BLaER1 treated with 17β-estradiol and CSF1 and Interleukin-3, amounts not matched to agents 10 nM and 100 nM (cell line): ENCODE data around the gene HEBP2.
"Not testable (repeated sequence)": the region's sequence is repeated elsewhere in the genome, so short reads cannot be mapped to it uniquely, and the experiment has no call there.

Experiments used
- H3K27ac ChIP-seq, 11 experiments: shearing (Covaris generic); formaldehyde crosslinking; 2 replicates each; pipeline ENCODE4 v1.8.1; 2022
- H3K27me3 ChIP-seq, 11 experiments: shearing (Covaris generic); formaldehyde crosslinking; 2 replicates each; pipeline ENCODE4 v1.8.1; 2022
- H3K36me3 ChIP-seq, 11 experiments: shearing (Covaris generic); formaldehyde crosslinking; 2 replicates each; pipeline ENCODE4 v1.8.1; 2022
- H3K4me1 ChIP-seq, 10 experiments: shearing (Covaris generic); formaldehyde crosslinking; 2 replicates each; pipeline ENCODE4 v1.8.1; 2022
- H3K4me2 ChIP-seq, 11 experiments: shearing (Covaris generic); formaldehyde crosslinking; 2 replicates each; pipeline ENCODE4 v1.8.1; 2022
- H3K4me3 ChIP-seq, 10 experiments: shearing (Covaris generic); formaldehyde crosslinking; 2 replicates each; pipeline ENCODE4 v1.8.1; 2022
- H3K9ac ChIP-seq, 11 experiments: shearing (Covaris generic); formaldehyde crosslinking; 2 replicates each; pipeline ENCODE4 v1.8.1; 2022
- H3K9me3 ChIP-seq, 11 experiments: shearing (Covaris generic); formaldehyde crosslinking; replicated peaks in 1 of 11; 2 replicates each; pipeline ENCODE4 v1.8.1; 2022
- H4K20me1 ChIP-seq, 11 experiments: shearing (Covaris generic); formaldehyde crosslinking; 2 replicates each; pipeline ENCODE4 v1.8.1; 2022
- Cebpa-rat ChIP-seq, 11 experiments: shearing (Covaris generic); IDR thresholded peaks; 2 replicates each; pipeline ENCODE4 v1.8.1; 2022

HEBP2 gene

DNA sequence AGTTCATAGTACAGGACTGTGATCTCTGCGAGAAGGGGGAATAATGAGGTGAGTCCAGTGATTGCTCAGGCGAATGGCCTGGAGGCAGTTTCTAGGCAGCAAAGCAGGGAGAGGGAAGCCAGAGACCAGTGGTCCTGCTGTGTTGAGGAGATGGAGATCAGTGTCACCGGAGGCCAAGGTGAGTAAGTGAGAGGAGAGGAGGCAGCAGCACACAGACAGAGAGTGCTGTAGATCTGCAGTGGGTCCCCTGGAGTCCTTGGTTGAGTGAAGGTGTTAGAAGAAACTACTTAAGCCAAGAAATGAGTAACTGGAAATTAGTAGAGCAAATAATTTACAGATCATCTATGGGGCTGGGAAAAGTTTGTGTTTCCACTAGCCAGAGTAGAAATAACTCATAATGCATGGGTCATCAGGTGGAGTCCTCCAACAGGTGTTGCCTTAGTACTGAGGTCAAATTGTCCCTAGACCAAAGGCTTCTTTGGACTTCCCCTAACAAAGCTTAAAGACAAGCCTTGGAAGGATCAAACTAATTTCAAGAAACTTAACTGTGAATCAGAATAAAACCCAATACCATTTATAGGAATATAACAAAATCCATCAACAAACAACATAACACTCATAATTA, 13.6 kb downstream of the HEBP2 start:
- peaks cover 0 to 27% (median 15%) of the 10 kb centered on the region in 11 experiments; a peak in 12 of 22 replicates for H3K9me3 ChIP-seq
- H4K20me1 ChIP-seq = no peaks in the 10 kb centered on the region
- no peak overlapping the region for H3K4me3 ChIP-seq
- H3K4me2 ChIP-seq = no peak overlapping the region
- TF ChIP-seq Cebpa-rat (IDR thresholded peaks at IDR 0.05) = no peak
- H3K9ac ChIP-seq = no peak overlapping the region
- peaks cover 0 to 12% (median 5%) of the 10 kb centered on the region in 10 experiments; a peak in 12 of 20 replicates for H3K4me1 ChIP-seq
- peaks cover 51 to 98% (median 79%) of the 10 kb centered on the region in 11 experiments for H3K36me3 ChIP-seq
- no peak overlapping the region for H3K27ac ChIP-seq
- no peaks in the 10 kb centered on the region for H3K27me3 ChIP-seq

DNA sequence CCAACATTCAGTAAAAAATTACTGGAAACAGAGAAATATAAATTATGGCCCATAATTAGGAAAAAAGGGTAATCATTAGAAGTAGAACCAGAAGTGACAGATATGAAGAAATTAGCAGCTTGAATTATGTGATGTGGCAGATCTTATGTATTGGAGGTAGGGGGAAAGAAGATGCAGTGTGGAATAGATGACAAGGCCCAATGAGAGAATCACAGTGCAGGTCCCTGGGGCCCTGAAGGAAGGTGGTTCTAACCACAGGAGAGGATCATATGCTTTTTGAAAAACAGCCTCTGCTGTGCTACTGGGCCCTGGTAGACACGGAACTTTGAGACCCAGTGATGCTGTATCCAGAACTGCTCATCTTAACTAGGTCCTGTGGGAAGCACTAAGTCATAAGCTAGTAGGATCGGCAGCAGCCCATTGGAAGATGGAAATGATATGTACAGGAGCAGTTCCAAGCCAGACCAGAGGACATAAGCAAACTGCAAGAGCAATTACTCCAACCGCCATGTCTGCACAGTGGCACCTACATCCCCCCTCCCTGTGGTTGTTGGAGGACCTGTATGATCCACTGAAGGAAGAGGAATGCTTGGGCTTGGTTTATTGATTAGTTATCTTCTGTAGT, 14.2 kb downstream of the HEBP2 start:
- Histone ChIP-seq H3K9me3 (peaks cover 0 to 27% (median 15%) of the 10 kb centered on the region in 11 experiments; a peak in 12 of 22 replicates), H3K4me2 (no peak overlapping the region), H3K4me3 (no peak overlapping the region), H3K27ac (no peak overlapping the region), H3K9ac (no peak overlapping the region), H3K4me1 (peaks cover 0 to 18% (median 11%) of the 10 kb centered on the region in 10 experiments; a peak in 13 of 20 replicates), H4K20me1 (no peaks in the 10 kb centered on the region), H3K36me3 (peaks cover 45 to 92% (median 73%) of the 10 kb centered on the region in 11 experiments), H3K27me3 (no peaks in the 10 kb centered on the region)
- TF ChIP-seq Cebpa-rat (IDR thresholded peaks at IDR 0.05) = no peak

GRCh38 chr6:138419766-138420165, 15.7 kb downstream of the HEBP2 start:
- Histone ChIP-seq H3K4me3 (no peak overlapping the region), H3K9ac (no peak overlapping the region), H3K4me1 (peaks cover 0 to 26% (median 17%) of the 10 kb centered on the region in 10 experiments; a peak in 13 of 20 replicates), H3K27ac (no peak overlapping the region), H3K36me3 (peaks cover 45 to 91% (median 67%) of the 10 kb centered on the region in 11 experiments), H3K4me2 (no peak overlapping the region), H4K20me1 (no peaks in the 10 kb centered on the region), H3K9me3 (peaks cover 0 to 27% (median 15%) of the 10 kb centered on the region in 11 experiments; a peak in 12 of 22 replicates), H3K27me3 (no peaks in the 10 kb centered on the region)
- no peak for TF ChIP-seq Cebpa-rat (IDR thresholded peaks at IDR 0.05)

DNA sequence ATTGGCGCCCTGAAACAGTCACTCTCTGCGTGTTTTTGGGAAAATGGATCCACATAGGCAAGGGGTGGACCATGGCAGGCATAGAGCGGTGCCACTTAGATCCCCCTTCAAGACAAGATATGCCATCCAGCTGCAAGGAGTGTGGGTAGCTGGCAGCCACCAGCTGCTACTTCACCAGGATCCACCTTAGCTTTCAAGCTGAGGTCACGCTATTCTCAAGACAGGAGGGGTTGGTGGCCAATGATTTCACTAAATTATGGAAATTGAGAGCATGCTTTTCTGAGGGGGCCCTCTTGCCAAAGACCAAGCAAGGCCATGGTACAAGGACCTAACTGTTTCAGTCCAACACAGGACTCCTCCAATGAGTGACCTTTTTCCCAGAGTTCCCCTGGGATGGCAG, 16.3 kb downstream of the HEBP2 start:
- peaks cover 41 to 85% (median 61%) of the 10 kb centered on the region in 11 experiments for H3K36me3 ChIP-seq
- no peak overlapping the region for H3K4me3 ChIP-seq
- TF ChIP-seq Cebpa-rat (IDR thresholded peaks at IDR 0.05) = no peak
- H3K9me3 ChIP-seq = peaks cover 0 to 27% (median 15%) of the 10 kb centered on the region in 11 experiments; a peak in 12 of 22 replicates
- no peaks in the 10 kb centered on the region for H3K27me3 ChIP-seq
- H3K9ac ChIP-seq = no peak overlapping the region
- H3K4me1 ChIP-seq = peaks cover 0 to 26% (median 17%) of the 10 kb centered on the region in 10 experiments; a peak in 13 of 20 replicates
- no peaks in the 10 kb centered on the region for H4K20me1 ChIP-seq
- H3K27ac ChIP-seq = no peak overlapping the region
- H3K4me2 ChIP-seq = no peak overlapping the region

DNA sequence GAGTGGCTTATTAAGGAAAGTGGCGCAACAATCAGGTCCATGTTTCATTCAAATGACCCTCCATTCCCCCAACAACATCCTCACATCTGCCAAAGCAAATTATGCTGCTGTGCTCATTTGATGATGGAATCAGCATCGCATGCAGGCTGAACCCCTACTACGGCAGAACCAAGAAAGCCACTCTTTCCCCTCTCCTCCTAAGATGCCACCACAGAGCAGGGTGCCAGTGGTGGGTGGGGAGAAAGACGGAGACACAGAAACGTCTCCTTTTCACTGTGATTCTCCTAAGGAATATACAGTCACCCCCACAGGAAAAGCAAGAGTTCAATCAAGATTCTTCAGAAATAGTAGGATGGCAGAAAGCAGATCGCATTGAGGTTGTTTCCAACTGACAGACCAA, 17.1 kb downstream of the HEBP2 start:
- TF ChIP-seq Cebpa-rat (IDR thresholded peaks at IDR 0.05) = no peak
- Histone ChIP-seq H4K20me1 (no peaks in the 10 kb centered on the region), H3K9ac (no peak overlapping the region), H3K27ac (no peak overlapping the region; a peak in 1 of 22 replicates), H3K4me3 (no peak overlapping the region), H3K4me1 (peaks cover 0 to 26% (median 17%) of the 10 kb centered on the region in 10 experiments; a peak in 13 of 20 replicates), H3K9me3 (peaks cover 0 to 27% (median 15%) of the 10 kb centered on the region in 11 experiments; a peak in 12 of 22 replicates), H3K36me3 (peaks cover 38 to 82% (median 58%) of the 10 kb centered on the region in 11 experiments), H3K4me2 (no peak overlapping the region), H3K27me3 (no peaks in the 10 kb centered on the region)

DNA sequence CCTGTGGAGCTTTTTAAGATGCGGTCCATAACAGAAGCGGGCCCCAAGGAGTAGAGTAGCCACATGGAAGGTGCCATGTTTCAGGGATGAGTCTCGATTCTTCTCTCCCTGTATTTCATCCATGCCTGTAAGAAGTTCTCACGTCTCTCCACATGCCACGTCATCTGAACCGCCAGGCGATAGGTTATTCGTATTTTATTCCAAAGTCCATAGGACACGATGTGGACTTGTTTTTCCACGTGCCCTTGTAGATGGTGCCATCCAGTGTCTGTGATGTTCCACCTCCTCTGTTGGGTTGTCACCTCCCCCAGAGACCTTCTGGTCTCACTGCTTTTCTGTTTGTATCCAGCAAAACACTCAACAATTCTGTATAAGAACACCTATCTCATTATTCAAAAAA, 17.6 kb downstream of the HEBP2 start:
- H3K4me2 ChIP-seq = no peak overlapping the region

GRCh38 chr6:138422861-138423260, 18.8 kb downstream of the HEBP2 start:
- Histone ChIP-seq H3K4me3 (no peak overlapping the region), H3K4me1 (peaks cover 0 to 26% (median 17%) of the 10 kb centered on the region in 10 experiments; a peak in 13 of 20 replicates), H4K20me1 (no peaks in the 10 kb centered on the region), H3K27ac (peak overlapping the region in 4 of 11 experiments; percentile 2 to 59 (median 38); a peak in 6 of 22 replicates), H3K9me3 (peaks cover 0 to 18% (median 8%) of the 10 kb centered on the region in 11 experiments; a peak in 10 of 22 replicates), H3K27me3 (no peaks in the 10 kb centered on the region), H3K36me3 (peaks cover 23 to 76% (median 50%) of the 10 kb centered on the region in 11 experiments; a peak in 21 of 22 replicates), H3K4me2 (peak overlapping the region in 8 of 11 experiments; percentile 13 to 69 (median 50); a peak in 13 of 22 replicates), H3K9ac (no peak overlapping the region; a peak in 1 of 22 replicates)
- TF ChIP-seq Cebpa-rat (IDR thresholded peaks at IDR 0.05) = no peak

More for the DNA sequence above, 17.6 kb downstream of the HEBP2 start:
- no peak for TF ChIP-seq Cebpa-rat (IDR thresholded peaks at IDR 0.05)
- Histone ChIP-seq H3K4me1 (peaks cover 0 to 26% (median 17%) of the 10 kb centered on the region in 10 experiments; a peak in 13 of 20 replicates), H3K27me3 (no peaks in the 10 kb centered on the region), H3K4me3 (no peak overlapping the region), H3K9me3 (peaks cover 0 to 27% (median 15%) of the 10 kb centered on the region in 11 experiments; a peak in 12 of 22 replicates), H3K36me3 (peaks cover 33 to 82% (median 58%) of the 10 kb centered on the region in 11 experiments), H4K20me1 (no peaks in the 10 kb centered on the region), H3K27ac (peak overlapping the region in 1 of 11 experiments; percentile 10; a peak in 1 of 22 replicates), H3K9ac (no peak overlapping the region)

GRCh38 chr6:138424004-138424904, 20.2 kb downstream of the HEBP2 start:
- no peak overlapping the region for H3K4me3 ChIP-seq
- H3K27me3 ChIP-seq = no peaks in the 10 kb centered on the region
- H3K27ac ChIP-seq = peak overlapping the region in 4 of 11 experiments; percentile 18 to 47 (median 30); a peak in 6 of 22 replicates
- peaks cover 10 to 69% (median 42%) of the 10 kb centered on the region in 11 experiments; a peak in 19 of 22 replicates for H3K36me3 ChIP-seq
- peaks cover 0 to 26% (median 17%) of the 10 kb centered on the region in 10 experiments; a peak in 13 of 20 replicates for H3K4me1 ChIP-seq
- 0 out of 22 replicates have a peak overlapping the region, but pooled peaks of 2 of the 11 experiments have one; percentile 41 to 50 for H3K4me2 ChIP-seq
- TF ChIP-seq Cebpa-rat (IDR thresholded peaks at IDR 0.05) = no peak
- peaks cover 0 to 7% (median 0%) of the 10 kb centered on the region in 11 experiments; a peak in 1 of 22 replicates for H3K9me3 ChIP-seq
- no peak overlapping the region for H3K9ac ChIP-seq
- H4K20me1 ChIP-seq = no peaks in the 10 kb centered on the region

DNA sequence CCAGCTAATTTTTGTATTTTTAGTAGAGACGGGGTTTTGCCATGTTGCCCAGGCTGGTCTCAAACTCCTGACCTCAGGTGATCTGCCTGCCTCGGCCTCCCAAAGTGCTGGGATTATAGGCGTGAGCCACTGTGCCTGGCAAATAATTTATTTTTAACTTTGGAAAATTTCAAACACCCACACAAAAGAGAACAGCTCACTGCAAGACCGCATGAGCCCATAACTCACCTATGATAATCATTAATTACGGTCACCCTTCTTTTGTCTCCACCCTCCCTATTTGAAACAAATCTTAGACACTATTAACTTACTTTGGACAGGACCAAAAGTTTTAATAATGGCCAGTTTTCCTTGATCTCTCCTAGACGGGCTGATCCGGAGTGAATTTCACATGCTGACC, 21.2 kb downstream of the HEBP2 start:
- H3K27ac ChIP-seq, H3K4me3 ChIP-seq, H3K9me3 ChIP-seq, H4K20me1 ChIP-seq, H3K27me3 ChIP-seq, H3K4me2 ChIP-seq, H3K9ac ChIP-seq: not testable (repeated sequence)
- Histone ChIP-seq H3K36me3 (peaks cover 7 to 68% (median 32%) of the 10 kb centered on the region in 11 experiments; a peak in 18 of 22 replicates), H3K4me1 (peaks cover 0 to 26% (median 17%) of the 10 kb centered on the region in 10 experiments; a peak in 13 of 20 replicates)
